NCI-H187 (cell line): Measurements from ENCODE around the gene BCORL1.

Experiments used
- DNase-seq, 2 experiments: peaks; one replicate each; lab custom pipeline; 2025; lab: John Stamatoyannopoulos, UW

The BCORL1 gene

DNA sequence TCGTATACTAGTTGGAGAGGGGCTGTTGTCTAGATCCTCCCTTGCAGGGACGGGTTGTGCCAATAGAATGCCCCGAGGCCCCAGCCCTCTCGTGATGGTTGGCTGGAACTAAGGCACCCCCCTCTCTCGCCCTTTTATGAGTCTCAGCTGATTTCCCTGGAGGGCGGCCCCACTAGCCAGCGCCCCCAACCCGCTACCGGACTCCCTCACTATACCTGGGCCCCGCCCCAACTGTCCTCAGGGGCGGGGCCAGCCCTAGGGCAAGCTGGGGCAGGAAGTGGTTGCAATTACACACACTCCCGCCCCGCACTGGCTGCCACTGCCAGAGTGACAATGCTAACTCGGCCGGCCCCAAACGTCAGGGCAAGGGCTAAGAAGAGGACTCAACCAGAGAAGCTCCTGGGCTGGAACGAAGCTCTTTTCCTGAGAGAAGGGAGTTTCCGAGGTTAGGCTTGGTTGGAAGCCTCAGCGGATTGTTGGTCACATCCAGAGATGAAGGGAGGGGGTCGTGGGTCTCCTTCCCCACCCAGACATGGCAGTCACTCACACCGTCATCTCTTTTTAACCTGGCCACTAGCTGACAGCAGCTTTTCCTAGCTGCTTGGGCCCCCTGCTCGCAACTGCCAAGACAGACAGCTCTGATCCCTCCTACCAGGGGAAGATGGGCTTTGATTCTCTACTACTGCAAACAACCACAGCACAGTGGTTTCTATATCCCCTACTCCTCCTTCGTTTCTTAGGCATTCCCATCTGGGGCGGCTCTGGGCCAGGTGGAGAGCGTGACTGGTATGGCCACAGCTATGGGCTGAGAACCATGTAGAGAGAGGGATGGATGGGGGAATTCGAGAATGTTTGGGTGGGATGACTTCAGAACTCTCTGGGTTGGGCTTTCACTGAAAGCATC is 21.0 kb upstream of the BCORL1 start:
- DNase-seq = peak in 1 of 2 experiments; percentile 44

DNA sequence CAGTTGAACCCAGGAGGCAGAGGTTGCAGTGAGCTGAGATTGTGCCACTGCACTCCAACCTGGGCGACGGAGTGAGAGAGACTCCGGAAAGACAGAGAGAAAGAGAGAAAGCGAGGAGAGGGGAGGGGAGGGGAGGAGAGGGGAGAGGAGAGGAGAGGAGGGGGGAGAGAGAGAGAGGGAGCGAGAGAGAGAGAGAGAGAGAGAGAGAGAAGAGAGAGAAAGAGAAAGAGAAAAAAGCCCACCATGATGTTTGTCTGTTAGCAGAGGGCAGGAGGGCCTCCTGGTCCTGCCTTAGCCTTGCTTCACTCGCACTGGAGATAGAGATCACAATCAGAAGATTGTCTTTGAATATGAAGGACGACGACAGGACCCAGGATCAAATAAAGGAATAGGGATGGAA is 18.7 kb upstream of the BCORL1 start:
- DNase-seq = no peak

DNA sequence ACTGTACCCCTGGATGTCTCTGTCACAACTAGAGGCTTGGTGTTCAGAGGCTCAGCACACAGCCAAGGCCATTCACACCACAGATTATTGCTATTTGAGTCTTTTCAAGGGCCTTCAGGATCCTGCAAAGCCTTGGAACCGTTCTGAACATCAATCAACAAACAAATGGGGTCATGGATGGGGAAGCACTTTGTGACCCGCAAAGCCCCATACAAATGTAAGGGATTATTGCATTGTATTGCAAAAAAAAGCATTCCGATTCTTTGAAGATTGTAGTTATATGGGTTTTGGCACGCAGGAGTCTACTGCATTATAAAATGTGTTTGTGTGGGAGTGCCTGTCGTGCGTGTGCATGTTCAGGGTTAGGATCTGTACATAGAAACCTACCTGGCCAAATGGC is 17.3 kb upstream of the BCORL1 start:
- no peak for DNase-seq

DNA sequence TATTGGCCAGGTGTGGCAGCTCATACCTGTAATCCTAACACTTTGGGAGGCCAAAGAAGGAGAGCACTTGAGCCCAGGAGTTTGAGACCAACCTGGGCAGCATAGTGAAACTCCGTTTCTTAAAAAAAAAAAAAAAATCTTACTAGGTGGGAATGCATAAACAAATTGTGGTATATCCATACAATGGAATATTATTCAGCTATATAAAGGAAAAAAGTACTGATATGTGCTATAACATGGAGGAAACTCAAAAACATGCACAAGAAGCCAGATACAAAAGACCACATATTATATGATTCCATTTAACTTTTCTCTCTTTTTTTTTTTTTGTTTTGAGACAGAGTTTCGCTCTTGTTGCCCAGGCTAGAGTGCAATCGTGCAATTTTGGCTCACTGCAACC is 13.5 kb upstream of the BCORL1 start:
- no peak for DNase-seq

DNA sequence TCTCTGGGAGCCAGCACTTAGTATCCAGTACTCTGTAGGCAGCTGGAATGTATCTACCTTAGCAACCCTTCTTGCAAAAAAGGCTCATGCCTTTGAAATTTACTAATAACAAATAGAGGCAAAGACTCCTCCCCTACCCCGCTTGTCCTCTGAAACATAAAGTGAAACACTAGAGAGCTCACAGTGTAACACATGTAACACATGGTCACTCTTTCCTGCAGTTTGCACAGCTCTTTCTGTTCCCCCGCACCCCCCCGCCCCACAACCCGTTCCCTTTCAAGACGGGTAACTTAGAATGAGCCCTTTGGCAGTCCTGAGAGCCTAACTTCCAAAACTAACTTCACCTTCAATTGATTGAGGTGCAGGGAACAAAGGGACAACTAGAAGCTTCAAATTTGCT is 6.0 kb upstream of the BCORL1 start:
- DNase-seq = no peak

DNA sequence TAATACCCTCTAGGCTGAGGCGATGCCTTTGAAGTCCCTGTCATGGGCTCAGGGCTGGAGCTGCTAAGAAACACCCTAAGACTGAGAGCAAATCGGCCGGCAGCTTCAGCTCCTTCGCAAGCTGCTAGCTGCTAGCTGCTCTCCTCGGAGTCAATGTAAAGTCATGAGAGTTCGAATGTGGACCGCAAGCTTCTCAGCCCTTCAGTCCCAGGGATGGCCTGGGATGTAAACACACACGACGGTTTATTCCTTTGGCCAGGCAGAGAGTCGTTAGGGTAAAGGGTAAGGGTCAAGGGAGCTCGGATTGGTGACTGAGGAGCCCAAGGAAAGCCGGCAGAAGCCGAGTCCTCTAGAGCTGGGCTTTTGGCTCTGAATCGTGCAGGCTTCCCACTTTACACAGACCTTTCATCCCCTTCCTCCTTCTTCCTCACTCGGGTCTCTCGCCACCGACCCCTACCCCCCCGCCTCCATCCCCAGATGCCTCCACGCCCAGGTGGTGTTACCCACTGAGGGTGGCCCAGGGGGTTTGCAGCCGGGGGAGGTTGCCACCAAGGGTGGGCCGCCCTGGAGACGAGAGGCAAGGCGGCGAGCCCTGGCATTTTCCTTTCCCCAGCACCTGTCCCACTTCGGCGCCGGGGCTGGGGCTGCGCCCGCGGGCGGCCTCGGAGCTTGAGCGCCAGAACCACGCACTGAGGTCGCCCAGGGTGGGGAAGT is 3.1 kb upstream of the BCORL1 start:
- DNase-seq = no peak

DNA sequence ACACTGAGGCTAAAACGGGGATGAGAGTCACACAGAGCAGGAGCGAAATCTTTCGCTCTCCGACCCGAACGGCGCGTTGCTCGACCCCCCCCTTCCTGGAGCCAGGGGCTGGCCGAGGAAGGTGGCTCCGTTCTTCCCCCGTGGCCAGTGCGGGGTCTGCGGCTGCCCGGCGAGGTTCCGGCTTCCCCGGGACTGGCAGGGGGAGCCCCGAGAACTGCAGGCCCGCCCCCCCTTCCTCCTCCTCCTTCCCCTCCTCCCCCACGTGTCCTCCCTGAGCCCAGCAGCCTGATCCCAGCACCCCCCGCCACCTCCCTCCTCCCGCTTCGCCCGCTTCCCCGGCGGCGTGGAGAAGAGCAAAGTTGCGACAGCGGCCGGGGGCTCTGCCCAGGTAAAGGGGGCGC is 2.4 kb upstream of the BCORL1 start:
- DNase-seq = no peak

DNA sequence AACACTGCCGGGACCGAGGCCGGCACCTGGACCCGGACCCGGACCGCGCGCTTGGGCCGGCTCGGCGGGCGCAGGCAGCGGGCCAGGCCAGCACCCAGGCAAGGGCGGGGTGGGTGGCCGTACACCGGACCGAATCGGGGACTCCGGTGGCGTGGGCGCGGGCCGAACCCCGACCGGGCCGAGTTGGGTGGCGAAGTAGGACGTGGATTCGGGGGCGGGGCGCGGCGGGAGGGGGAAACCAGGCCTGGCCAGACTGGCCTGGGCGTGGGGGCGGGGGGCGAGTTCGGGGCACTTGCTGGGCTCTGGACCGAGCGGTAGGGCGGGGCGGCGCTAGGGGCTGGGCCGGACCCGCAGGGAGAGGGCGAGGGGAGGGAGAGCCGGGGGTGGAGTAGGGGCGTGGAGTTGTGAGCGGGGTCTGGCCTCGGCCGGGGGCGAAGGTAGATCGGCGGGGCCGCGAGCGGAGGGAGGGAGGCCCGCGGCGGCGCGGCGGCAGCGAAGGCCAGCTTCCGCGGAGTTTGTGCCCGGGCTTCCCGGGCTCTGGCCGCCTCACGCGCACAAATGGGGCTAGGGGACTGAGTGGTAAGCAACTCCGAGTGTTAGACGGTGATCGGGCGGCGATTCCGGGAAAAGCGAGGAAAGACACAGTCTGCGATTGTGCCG is 1.8 kb upstream of the BCORL1 start:
- DNase-seq = no peak

DNA sequence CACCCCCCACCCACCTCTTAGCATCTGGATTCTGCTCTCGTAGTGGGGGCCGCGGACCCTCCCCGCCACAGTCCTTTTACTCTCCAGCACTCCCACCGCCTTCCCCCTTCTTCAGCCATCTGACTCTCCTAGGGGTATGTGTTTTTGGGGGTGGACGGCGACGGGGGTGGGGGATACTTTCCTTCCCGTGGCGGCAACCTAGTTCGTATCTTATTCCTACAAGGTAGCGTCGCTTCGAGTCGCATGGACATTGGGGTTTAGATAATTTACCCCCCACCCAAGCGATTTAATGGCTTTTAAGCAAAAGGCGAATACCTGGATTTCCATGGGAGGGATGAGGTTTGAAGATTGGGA is 1.3 kb upstream of the BCORL1 start:
- no peak for DNase-seq

DNA sequence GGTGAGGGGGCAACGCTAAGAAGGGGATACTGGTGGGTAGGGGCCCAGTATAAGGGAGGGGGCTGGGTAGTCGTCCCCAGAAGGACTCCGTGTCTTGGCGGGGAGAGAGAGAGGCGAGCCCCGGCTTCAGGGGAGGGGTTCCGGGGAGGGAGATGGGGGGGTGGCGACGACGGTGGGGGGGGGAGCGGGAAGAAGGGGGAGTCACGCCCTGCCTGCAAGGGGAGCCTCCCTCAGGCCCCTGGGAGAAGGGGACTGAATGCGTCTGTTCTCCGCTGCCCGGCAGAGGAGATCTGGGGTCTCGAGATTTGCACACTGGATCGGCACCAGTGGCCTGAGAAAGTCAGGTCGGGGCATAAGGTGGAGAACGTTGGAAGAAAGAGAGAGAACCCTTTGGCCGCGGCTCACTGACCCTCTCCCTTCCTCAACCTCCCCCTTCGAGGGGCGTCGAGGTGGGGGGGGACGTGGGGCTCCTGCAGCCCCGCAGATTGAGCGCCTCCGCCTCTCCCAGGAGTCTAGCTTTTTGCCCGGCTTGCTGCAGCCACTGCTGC is 609 bp upstream of the BCORL1 start:
- no peak for DNase-seq

DNA sequence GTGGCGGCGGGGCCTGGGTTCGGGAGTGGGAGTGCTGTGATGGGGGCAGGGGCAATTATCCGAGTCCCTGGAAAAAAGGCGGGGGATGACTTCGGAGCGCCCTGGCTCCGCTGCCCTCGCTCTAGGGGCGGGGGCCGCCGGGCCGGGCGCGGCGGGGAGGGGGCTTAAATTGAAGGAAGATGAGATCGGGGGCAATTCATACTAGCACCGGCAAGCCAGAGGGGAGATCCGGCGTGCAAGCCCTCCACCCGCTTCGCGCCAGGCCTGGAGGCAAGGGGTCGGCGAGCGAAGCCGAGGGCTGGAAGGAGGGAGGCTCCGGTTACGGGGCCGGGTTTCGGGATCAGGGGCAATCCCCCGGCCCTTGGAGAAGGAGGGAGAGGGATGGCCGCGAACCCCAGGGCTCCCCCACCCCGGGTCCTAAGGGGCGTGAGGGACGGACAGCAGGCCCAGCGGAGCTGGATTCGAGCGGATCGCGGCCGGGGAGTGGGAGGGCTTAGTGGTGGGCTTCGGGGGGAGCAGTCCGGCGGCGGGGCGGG is 1.2 kb downstream of the BCORL1 start:
- DNase-seq = no peak

DNA sequence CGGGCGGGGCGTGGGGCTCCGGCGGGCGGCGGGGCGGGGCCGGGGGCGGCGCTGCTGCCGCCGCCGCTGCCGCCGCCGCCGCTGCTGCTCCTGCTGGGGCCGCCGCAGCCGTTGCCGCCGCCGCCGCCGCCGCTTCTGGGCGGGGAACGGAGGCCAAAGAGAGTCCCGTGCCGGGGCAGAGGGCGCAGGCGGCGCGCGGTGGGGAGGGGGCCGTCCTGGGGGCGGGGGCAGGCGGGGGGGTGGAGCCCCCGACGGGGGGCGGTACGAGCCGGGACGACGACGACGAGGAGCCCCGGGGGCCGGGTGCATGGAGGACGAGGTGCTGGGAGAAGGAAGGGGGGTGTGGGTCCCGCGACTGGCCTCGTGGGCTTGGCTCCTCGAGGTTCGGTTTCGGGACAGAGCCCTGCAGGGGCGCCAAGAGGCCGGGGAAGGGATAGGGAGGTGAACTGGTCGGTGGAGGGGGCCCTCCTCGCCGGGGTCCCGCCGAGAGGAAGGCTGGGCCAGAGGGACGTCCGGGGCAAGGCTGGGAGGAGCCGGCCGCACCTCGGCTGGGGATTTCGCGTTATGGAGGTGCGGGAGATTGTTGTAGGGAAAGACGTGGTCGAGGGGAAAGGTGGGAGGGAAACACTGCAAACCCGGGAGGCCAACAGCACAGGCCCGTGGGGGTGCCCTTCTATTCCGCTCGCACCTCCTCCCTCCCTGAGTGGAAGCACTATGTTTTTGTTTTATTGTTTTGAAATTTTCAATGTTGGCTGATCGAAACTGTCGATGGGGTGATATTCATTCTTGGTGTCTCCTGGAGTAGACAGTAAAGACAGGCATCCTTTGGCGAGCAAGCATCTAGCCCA is 1.9 kb downstream of the BCORL1 start:
- no peak for DNase-seq

DNA sequence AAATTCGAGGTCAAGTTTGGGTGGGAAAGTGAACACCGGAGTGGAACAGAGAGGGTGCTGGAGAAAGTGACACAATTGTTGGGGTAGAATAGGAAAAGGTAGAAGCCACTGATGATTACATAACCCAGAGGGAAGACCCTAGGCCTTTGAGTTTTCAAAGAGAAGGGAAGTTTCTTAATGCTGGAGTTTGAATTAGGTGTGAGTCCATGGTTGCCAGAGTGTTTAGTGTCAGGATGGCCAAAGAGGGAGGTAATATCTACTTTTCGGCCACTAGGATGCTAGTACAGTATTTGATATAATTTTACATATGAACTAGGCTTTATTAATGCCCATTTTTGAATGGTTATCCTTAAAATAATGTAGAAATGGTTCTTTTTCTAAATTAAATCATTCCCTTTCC is 5.4 kb downstream of the BCORL1 start:
- no peak for DNase-seq

DNA sequence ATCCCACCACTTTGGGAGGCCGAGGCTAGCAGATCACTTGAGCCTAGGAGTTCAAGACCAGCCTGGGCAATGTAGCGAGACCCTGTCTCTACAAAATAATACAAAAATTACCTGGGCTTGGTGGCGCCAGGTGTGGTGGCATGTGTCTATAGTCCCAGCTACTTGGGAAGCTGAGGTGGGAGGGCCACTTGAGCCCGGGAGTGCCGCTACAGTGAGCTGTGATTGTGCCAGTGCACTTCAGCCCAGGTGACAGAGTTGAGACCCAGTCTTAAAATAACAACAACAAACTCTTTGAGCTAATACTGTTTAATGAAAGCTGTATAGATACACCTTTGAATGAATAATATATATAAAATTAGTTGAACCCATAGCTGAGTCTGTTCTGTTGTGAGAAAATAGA is 9.7 kb downstream of the BCORL1 start:
- no peak for DNase-seq

DNA sequence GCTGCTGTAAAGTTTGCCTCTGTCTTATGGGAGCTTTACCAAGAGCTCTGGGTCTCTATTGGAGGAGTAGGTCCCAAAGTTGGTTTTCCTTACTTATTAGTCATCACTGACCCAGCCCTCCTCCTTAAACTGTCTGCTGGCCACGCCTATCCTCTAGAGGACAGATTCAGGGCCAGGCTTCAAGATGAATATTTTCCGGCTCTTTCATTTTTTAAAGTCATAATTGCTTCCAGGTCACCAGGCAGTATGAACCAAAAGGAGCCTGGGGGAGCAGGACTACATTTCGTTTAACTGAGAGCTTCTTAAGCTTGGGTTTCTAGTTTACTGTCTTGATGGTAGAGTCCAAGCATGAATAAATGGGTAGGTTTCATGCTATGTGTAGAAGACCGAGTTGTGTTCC is 13.7 kb downstream of the BCORL1 start:
- no peak for DNase-seq

DNA sequence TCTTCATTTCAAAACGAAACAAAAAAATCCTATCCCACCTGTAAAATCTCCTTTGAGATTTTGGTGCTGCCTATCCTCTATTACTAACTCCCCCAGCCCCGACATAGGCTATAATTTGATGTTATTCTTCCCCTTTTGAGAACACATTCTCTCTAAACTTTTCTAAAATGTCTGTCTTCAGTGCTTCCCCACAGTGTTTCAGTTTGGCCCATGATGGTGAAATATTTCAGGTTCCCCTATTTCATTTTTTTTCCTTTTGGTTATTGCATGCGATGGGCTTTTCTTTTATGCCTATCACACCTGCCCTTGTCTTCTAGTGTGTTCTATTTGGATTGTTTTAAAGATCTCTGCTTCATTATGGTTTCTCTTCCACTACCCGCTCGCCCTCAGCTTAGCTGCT is 14.7 kb downstream of the BCORL1 start:
- no peak for DNase-seq

DNA sequence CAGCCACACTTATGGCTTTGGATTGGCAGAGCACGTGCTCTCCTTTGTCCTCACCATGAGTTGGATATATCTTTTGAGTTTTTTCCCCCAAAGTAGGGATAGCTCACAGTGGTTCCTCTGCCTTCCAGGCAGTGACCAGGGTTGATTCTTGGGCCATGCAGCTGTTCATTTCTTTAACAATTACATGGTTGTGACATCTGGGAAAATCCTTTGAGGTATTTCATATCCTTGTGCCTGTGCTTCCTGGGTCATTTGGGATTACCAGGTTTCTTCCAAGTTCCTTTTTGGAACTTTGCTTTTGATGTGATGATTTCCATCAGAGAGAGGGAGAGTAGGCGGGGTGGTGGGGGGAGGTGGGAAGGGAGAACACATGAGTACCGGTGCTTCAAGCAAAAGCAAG is 15.6 kb downstream of the BCORL1 start:
- DNase-seq = no peak

DNA sequence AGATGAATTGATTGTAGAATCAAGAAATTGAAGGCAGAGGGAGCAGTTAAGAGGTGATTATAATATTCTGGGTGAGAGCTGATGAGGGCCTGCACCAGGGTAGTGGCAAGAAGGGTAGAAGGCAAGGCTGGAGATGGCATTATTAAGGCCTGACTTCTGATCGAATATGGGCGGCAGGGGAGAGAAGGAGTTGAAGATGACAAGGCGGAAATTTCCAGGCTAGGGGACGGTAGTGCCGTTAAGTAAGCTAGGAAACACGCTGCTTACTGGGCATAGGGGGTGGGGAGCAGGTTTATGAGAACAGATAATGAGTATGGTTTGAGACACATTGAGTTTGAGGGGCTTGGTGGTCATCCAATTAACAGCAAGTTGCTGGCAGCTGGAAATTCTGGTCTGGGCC is 19.5 kb downstream of the BCORL1 start:
- DNase-seq = no peak

DNA sequence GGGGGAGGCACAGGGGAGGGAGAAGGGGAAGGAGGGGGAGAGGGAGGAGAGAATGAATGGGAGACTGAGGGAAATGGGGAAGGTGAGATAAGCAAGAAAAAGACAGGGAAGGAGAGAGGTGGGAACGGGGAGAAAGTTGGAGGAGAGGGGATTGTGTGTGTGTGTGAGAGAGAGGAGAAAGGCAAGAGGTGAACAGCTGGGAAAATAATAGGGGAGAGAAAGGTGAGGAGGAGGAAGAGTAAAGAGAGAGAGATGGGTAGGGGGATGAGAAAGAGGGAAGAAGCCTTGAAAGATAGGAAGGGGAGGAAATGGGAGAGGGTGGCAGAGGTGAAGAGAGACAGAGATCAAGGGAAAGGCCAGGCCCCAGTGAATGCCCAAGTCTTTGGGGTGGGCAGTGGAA is 20.1 kb downstream of the BCORL1 start:
- DNase-seq = no peak

DNA sequence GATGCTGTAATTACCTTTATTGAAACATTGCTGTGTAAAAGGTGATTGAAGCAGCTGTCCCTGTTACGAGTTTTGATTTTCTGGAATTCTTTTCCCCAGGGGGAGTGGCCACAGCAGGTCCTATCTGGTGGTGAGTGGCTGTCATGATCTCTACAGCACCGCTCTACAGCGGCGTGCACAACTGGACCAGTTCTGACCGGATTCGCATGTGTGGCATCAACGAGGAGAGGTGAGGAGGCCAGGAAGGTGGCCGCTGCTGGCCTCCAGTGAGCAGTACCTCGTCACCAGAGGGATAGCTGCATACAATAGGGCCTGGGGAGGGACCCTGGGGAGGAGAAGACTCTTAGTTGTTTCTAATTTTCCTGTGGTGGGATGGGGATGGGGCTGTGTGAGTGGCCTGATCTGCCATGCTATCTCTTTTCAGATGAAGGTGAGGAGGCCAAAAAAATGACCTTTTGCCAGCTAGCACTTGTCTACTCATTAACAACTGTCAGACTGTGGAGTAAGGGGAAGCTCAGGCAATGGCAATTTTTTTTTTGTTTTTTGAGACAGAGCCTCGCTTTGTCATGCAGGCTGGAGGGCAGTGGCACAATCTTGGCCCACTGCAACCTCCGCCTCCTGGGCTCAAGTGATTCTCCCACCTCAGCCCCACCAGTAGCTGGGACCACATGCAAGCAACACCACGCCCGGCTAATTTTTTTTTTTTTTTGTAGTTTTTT is 22.8 kb downstream of the BCORL1 start:
- DNase-seq = no peak

DNA sequence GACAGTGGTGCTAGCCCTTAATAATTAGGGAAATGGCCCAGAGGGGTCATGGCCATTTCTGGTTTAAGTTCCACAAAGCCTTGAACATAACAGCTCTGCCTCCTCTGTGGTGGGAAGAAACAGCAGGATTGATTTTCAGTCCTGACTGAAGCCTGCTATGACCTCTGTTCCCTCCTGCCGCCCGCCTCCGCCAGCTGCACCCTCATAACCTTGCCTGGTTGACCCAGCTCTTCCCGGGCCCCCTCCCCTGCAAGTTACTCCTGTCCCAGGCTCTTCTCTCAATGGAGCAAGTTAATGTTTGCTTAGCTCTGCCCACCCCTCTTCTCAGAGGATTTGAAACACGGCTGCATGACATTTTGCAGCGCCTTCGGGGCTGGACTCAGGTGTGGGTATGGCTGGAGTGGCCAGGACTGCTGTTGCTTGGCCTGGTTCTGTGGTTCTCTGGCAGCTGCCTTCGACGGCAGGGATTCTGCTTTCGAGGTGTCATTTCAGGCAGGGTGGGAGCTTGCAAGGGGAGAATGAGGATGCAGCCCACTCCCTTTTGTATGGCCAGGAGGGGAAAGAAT is 27.3 kb downstream of the BCORL1 start:
- DNase-seq = no peak
